AG10803 (cell line): ENCODE measurements around the gene RASL12.
A peak's percentile ranks its signal among the peaks of the same experiment; 100 is the strongest.
"Not testable (repeated sequence)": the region's sequence is repeated elsewhere in the genome, so short reads cannot be mapped to it uniquely, and the experiment has no call there.

Experiments
- DNase-seq: peaks from one replicate; pipeline ENCODE4 v3.0.0; 2010; ENCODE audit warnings: low read depth
- H3K4me3 ChIP-seq: 2 replicates; pipeline ENCODE4 v1.5.1; 2011; ENCODE audit warnings: mild to moderate bottlenecking, low read length, control low read depth
- CTCF ChIP-seq: conservative IDR thresholded peaks from 2 replicates; pipeline ENCODE4 v1.5.1; 2011; ENCODE audit warnings: mild to moderate bottlenecking, low read length, control low read depth, inconsistent platforms

RASL12 gene

GRCh38 chr15:65081270-65081669 lies 13.5 kb upstream of the RASL12 start:
- no peak overlapping the region for H3K4me3 ChIP-seq
- DNase-seq, result no peak
- no peak for TF ChIP-seq CTCF

GRCh38 chr15:65079580-65079979 lies 11.8 kb upstream of the RASL12 start:
- no peak for DNase-seq
- H3K4me3 ChIP-seq, result no peak overlapping the region
- no peak for TF ChIP-seq CTCF

GRCh38 chr15:65077981-65078352 lies 10.2 kb upstream of the RASL12 start:
- peak; percentile 55 for DNase-seq
- no peak overlapping the region for H3K4me3 ChIP-seq
- peak; percentile 68 for TF ChIP-seq CTCF

GRCh38 chr15:65077291-65077980 lies 9.6 kb upstream of the RASL12 start:
- no peak overlapping the region for H3K4me3 ChIP-seq

GRCh38 chr15:65076486-65077290 lies 8.9 kb upstream of the RASL12 start, which contains the start of gene KBTBD13:
Gene KBTBD13 (plus strand): TSS chr15:65076746. CDS start chr15:65076816, 70 bp downstream.
- no peak for DNase-seq
- no peak within 1 kb of the TSS for H3K4me3 ChIP-seq
- no peak for TF ChIP-seq CTCF

More at GRCh38 chr15:65077291-65077980, 9.6 kb upstream of the RASL12 start:
- DNase-seq, result no peak
- TF ChIP-seq CTCF, result no peak

GRCh38 chr15:65075607-65076395 lies 8.0 kb upstream of the RASL12 start:
- not testable (repeated sequence) for DNase-seq

GRCh38 chr15:65074946-65075345 lies 7.2 kb upstream of the RASL12 start:
- H3K4me3 ChIP-seq, result not testable (repeated sequence)

More at GRCh38 chr15:65075607-65076395, 8.0 kb upstream of the RASL12 start:
- not testable (repeated sequence) for H3K4me3 ChIP-seq

More at GRCh38 chr15:65074946-65075345, 7.2 kb upstream of the RASL12 start:
- not testable (repeated sequence) for DNase-seq
